ENCODE data around the gene HSPB8.
"Not testable (repeated sequence)": the region's sequence is repeated elsewhere in the genome, so short reads cannot be mapped to it uniquely, and the experiment has no call there.

The HSPB8 gene

GRCh38 chr12:119207063-119207560 lies 28.4 kb downstream of the HSPB8 start:
- no peak for DNase-seq

GRCh38 chr12:119208626-119209061 lies 29.9 kb downstream of the HSPB8 start:
- peak; percentile 44 to 59 for DNase-seq

GRCh38 chr12:119211884-119212283 lies 33.2 kb downstream of the HSPB8 start:
- DNase-seq: no peak

GRCh38 chr12:119216084-119216483 lies 37.4 kb downstream of the HSPB8 start:
- no peak for DNase-seq

- not testable (repeated sequence) for DNase-seq
These were observed 40.1 kb downstream of the HSPB8 start for GRCh38 chr12:119218875-119219274.

GRCh38 chr12:119222222-119222951 lies 43.7 kb downstream of the HSPB8 start:
- no peak for DNase-seq

GRCh38 chr12:119225454-119225853 lies 46.7 kb downstream of the HSPB8 start:
- DNase-seq: peak in 1 of 2 experiments; percentile 37

- no peak for DNase-seq
These were observed 48.6 kb downstream of the HSPB8 start for GRCh38 chr12:119227292-119227691.

GRCh38 chr12:119229205-119229604 lies 50.5 kb downstream of the HSPB8 start:
- no peak for DNase-seq

- peak in 1 of 2 experiments; percentile 44 for DNase-seq
These were observed 51.1 kb downstream of the HSPB8 start for GRCh38 chr12:119229837-119230236.

GRCh38 chr12:119230807-119231206 lies 52.1 kb downstream of the HSPB8 start:
- DNase-seq: no peak

GRCh38 chr12:119231774-119232173 lies 53.0 kb downstream of the HSPB8 start:
- DNase-seq: no peak

GRCh38 chr12:119235197-119235751 lies 56.5 kb downstream of the HSPB8 start:
- DNase-seq: no peak

- DNase-seq: no peak
These were observed 57.6 kb downstream of the HSPB8 start for GRCh38 chr12:119236372-119236771.

- peak; percentile 68 to 94 for DNase-seq
These were observed 60.3 kb downstream of the HSPB8 start for GRCh38 chr12:119239040-119239439.

GRCh38 chr12:119241049-119241448 lies 62.3 kb downstream of the HSPB8 start:
- no peak for DNase-seq

GRCh38 chr12:119241580-119242169 lies 62.9 kb downstream of the HSPB8 start:
- no peak for DNase-seq

Data from NCI-H446 (cell line).